Dermis lymphatic vessel endothelial cell (primary cell): ENCODE results near the gene KLF8. TPM values are rescaled to one million over a fixed set of nuclear protein-coding genes. Genes with fewer than 3 reads are reported as not detected.

ENCODE experiments used
- total RNA-seq: library from RNA; depleted of rRNA; stranded (reverse); fragments of >200 nt; gene quantifications from 2 replicates; pipeline ENCODE4 v1.2.1, GENCODE V29; 2014

The KLF8 gene
- 0.11 and 0.26 TPM in 2 replicates for total RNA-seq

GRCh38 chrX:56232221-56233082 is at the start of gene KLF8:
Gene KLF8, plus strand, starts transcription at chrX:56232356. Its CDS starts 979 bp downstream, at chrX:56233335.

